ENCODE measurements around the gene MAP7.

DNA sequence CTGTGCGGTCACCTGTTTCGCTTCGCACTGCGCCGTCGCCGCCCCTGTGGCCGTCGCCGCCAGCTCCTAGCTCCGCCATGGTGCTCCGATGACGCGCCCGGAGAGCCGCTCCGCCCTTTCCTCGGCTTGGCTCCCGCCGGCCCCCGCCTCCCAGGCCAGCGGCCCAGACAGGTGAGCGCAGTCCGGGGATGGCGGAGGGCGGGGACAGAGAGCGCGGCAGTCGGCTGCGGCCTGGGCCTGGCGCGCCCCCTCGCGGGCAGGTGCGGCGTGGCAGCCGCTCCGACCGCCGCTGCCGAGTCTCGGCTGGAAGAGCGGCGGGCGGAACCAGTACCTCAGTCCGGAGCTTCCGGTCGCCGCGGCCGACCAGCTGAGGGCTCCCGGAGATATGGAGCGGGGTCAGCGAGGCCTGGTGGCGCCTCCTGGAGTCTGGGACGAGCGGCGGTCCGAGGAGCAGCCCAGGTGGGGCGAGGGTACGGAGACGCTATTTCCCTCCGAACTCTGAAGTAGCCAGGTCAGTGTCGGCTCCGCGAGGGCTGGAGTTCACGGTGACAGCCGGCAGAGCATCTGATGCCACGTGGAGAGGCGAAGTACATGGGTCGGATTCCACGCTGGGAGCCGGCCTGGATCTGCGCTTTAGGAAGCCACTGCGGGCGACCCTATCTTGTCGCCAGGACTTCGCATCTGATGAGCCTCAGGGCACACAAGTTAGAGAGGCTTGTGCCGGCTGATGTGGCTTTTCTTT, at the start of gene MAP7:
- no peak for TF ChIP-seq POLR2A (IDR thresholded peaks at IDR 0.05)
- TF ChIP-seq, protein P1, sequence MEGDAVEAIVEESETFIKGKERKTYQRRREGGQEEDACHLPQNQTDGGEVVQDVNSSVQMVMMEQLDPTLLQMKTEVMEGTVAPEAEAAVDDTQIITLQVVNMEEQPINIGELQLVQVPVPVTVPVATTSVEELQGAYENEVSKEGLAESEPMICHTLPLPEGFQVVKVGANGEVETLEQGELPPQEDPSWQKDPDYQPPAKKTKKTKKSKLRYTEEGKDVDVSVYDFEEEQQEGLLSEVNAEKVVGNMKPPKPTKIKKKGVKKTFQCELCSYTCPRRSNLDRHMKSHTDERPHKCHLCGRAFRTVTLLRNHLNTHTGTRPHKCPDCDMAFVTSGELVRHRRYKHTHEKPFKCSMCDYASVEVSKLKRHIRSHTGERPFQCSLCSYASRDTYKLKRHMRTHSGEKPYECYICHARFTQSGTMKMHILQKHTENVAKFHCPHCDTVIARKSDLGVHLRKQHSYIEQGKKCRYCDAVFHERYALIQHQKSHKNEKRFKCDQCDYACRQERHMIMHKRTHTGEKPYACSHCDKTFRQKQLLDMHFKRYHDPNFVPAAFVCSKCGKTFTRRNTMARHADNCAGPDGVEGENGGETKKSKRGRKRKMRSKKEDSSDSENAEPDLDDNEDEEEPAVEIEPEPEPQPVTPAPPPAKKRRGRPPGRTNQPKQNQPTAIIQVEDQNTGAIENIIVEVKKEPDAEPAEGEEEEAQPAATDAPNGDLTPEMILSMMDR (IDR thresholded peaks at IDR 0.05) = peak; percentile 77 to 85 (median 80)
